ENCODE data around the gene CEBPA.

GRCh38 chr19:33274663-33275558, 27.4 kb downstream of the CEBPA start:
- TF ChIP-seq CTCF (IDR thresholded peaks at IDR 0.05) = no peak
- no peak for TF ChIP-seq POLR2A (IDR thresholded peaks at IDR 0.05)
